DOHH2 (cell line): ENCODE data around the gene TSTD1.

ENCODE experiments used
- H3F3A ChIP-seq: fragments of 200-600 bp; sonication (generic), shearing (Covaris generic); 2 replicates; pipeline ENCODE4 v1.6.0; 2016; ENCODE audit warnings: antibody characterized with exemption, mild to moderate bottlenecking; ENCODE audit not compliant: control insufficient read depth, insufficient read depth
- H3K27ac ChIP-seq: fragments of 200-600 bp; sonication (generic); 2 replicates; pipeline ENCODE4 v1.5.1; 2014; ENCODE audit warnings: low read depth, mild to moderate bottlenecking, low read length, moderate library complexity
- H3K27me3 ChIP-seq: fragments of 200-600 bp; sonication (generic); 2 replicates; pipeline ENCODE4 v1.6.1; 2014; ENCODE audit warnings: mild to moderate bottlenecking, low read length, mixed read lengths; ENCODE audit not compliant: control insufficient read depth
- H3K36me3 ChIP-seq: fragments of 200-600 bp; sonication (generic); 2 replicates; pipeline ENCODE4 v1.6.1; 2014; ENCODE audit warnings: mild to moderate bottlenecking, low read length, moderate library complexity, mixed read lengths; ENCODE audit not compliant: control insufficient read depth
- H3K4me1 ChIP-seq: fragments of 200-600 bp; sonication (generic); 2 replicates; pipeline ENCODE4 v1.6.1; 2014; ENCODE audit warnings: mild to moderate bottlenecking, low read length, mixed read lengths; ENCODE audit not compliant: control insufficient read depth
- H3K4me2 ChIP-seq: fragments of 200-600 bp; sonication (generic); 2 replicates; pipeline ENCODE4 v1.6.0; 2014; ENCODE audit warnings: mild to moderate bottlenecking, low read length, moderate library complexity
- H3K4me3 ChIP-seq: fragments of 200-600 bp; sonication (generic); 2 replicates; pipeline ENCODE4 v1.5.1; 2014; ENCODE audit warnings: mild to moderate bottlenecking, low read length, mixed read lengths
- H3K79me2 ChIP-seq: fragments of 200-600 bp; sonication (generic); 2 replicates; pipeline ENCODE4 v1.6.1; 2014; ENCODE audit warnings: mild to moderate bottlenecking, low read length, mixed read lengths; ENCODE audit not compliant: control insufficient read depth
- H3K9me2 ChIP-seq: fragments of 200-600 bp; sonication (generic); replicated peaks from 2 replicates; pipeline ENCODE4 v1.6.1; 2014; ENCODE audit warnings: mild to moderate bottlenecking, low read length, mixed read lengths; ENCODE audit not compliant: control insufficient read depth
- H3K9me3 ChIP-seq: fragments of 200-600 bp; sonication (generic); 2 replicates; pipeline ENCODE4 v1.6.1; 2014; ENCODE audit warnings: antibody characterized with exemption, low read length, mixed read lengths; ENCODE audit not compliant: control insufficient read depth, insufficient read depth
- H4K20me1 ChIP-seq: fragments of 200-600 bp; sonication (generic); 2 replicates; pipeline ENCODE4 v1.6.0; 2014; ENCODE audit warnings: low read depth, mild to moderate bottlenecking, antibody characterized with exemption, low read length, moderate library complexity; ENCODE audit not compliant: control insufficient read depth, insufficient read depth
- EZH2phosphoT487 ChIP-seq: fragments of 200-600 bp; sonication (generic); IDR thresholded peaks from 2 replicates; pipeline ENCODE4 v1.6.1; 2017; ENCODE audit warnings: borderline replicate concordance, mild to moderate bottlenecking, antibody characterized with exemption, low read length, moderate library complexity, mixed read lengths
- TF ChIP-seq, protein P1 (sequence below): fragments of 200-600 bp; sonication (generic); IDR thresholded peaks from one replicate; pipeline ENCODE4 v1.5.1; 2014; ENCODE audit warnings: antibody characterized with exemption, mild to moderate bottlenecking, low read depth, low read length; ENCODE audit not compliant: poor library complexity, severe bottlenecking

The TSTD1 gene

GRCh38 chr1:161084597-161084988, 45.8 kb upstream of the TSTD1 start:
- no peaks in the 10 kb centered on the region; the same call in 1 of the 2 replicates for H3K27me3 ChIP-seq
- no peaks in the 10 kb centered on the region for H3K79me2 ChIP-seq
- H3F3A ChIP-seq = no peaks in the 10 kb centered on the region
- H3K4me1 ChIP-seq = no peaks in the 10 kb centered on the region
- H3K9me3 ChIP-seq = no peaks in the 10 kb centered on the region
- H3K4me3 ChIP-seq = no peak overlapping the region
- no peak for TF ChIP-seq EZH2phosphoT487
- TF ChIP-seq, protein P1, sequence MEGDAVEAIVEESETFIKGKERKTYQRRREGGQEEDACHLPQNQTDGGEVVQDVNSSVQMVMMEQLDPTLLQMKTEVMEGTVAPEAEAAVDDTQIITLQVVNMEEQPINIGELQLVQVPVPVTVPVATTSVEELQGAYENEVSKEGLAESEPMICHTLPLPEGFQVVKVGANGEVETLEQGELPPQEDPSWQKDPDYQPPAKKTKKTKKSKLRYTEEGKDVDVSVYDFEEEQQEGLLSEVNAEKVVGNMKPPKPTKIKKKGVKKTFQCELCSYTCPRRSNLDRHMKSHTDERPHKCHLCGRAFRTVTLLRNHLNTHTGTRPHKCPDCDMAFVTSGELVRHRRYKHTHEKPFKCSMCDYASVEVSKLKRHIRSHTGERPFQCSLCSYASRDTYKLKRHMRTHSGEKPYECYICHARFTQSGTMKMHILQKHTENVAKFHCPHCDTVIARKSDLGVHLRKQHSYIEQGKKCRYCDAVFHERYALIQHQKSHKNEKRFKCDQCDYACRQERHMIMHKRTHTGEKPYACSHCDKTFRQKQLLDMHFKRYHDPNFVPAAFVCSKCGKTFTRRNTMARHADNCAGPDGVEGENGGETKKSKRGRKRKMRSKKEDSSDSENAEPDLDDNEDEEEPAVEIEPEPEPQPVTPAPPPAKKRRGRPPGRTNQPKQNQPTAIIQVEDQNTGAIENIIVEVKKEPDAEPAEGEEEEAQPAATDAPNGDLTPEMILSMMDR = no peak
- H3K27ac ChIP-seq = no peak overlapping the region
- H3K9me2 ChIP-seq = no peaks in the 10 kb centered on the region
- H4K20me1 ChIP-seq = no peaks in the 10 kb centered on the region
- H3K4me2 ChIP-seq = no peak overlapping the region
- H3K36me3 ChIP-seq = no peaks in the 10 kb centered on the region

DNA sequence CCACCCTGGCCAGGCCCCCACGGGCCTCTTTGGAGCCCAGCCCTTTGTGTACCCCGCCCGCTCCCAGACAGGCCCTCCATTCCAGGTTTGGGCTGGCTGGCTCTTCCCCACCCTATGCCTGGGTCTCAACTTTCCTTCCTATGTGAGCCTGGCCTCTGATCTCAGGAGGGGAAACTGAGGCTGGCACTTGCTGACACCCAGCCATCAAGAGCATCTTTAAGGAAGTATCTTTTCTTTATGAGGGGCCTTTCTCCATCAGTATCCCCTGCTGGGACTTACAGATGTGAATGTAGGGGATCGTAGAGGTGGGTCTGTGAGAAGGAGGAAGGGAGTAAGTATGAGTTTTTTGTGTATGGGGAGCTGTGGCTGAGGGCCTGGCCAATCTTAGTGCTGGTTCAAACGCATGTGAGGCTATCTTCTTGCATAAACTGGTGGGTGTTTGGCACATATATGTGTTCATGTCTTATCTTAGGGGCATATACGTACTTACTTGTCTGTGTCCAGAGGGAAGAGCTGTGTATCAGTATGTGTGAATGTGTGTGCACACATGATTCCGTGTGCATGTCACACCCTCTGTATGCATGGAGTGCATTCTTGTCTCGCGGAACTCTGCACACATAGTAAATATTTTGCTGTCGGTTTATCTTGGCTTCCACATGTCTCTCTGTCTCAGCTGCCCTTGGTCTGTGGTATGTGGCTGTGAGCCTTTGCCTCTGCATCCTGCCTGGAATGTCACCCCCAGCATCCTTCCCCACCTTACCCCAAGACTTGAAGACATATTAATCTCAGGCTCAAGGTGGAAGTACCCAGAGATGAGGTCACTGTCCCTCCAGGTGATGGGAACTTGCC, 45.2 kb upstream of the TSTD1 start:
- H3K4me1 ChIP-seq = no peaks in the 10 kb centered on the region
- no peaks in the 10 kb centered on the region for H3K36me3 ChIP-seq
- no peaks in the 10 kb centered on the region for H3K9me2 ChIP-seq
- H3K27ac ChIP-seq = no peak overlapping the region
- H3F3A ChIP-seq = no peaks in the 10 kb centered on the region
- H3K27me3 ChIP-seq = no peaks in the 10 kb centered on the region; the same call in 1 of the 2 replicates
- H3K4me2 ChIP-seq = no peak overlapping the region
- no peak for TF ChIP-seq EZH2phosphoT487
- TF ChIP-seq, protein P1 = no peak
- no peaks in the 10 kb centered on the region for H3K79me2 ChIP-seq
- no peak overlapping the region for H3K4me3 ChIP-seq
- no peaks in the 10 kb centered on the region for H4K20me1 ChIP-seq
- H3K9me3 ChIP-seq = no peaks in the 10 kb centered on the region

DNA sequence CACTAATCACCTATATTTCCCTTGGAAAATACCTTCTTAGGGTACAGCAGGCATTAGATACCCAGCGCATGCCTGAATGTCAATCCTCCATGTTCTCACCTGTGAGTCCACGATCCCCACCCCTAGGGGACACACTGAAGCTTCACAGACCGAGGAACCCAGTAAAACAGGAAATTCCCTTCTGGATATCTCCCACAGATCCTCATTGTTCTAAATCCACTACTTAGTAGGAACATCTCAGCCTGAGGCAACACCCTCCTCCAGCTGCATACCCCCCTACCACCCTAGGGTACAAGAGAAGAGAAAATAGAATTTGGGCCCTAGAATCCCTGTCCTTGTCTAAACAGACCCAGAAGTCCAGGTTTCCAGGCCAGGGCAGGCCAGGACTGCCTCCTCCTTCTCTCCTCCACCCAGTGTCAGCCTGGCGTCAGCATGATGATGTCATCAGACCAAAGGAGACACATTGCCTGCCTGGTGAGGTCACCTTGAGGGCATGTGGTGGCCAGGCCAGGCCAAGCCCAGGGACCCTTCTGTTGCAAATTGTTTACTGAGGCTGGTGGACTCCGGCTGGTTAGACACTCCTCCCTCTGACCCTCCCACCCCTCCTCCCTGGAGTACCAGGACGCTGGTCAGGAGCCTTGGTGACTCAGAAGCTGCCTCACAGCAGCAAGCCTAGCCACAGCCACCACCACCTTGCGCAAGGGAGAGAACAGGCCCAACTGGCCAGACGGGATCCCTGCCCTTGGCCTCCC, 44.4 kb upstream of the TSTD1 start:
- Histone ChIP-seq H3K9me2 (no peaks in the 10 kb centered on the region), H3K79me2 (no peaks in the 10 kb centered on the region), H3F3A (no peaks in the 10 kb centered on the region), H3K4me3 (no peak overlapping the region), H3K4me2 (no peak overlapping the region), H3K27me3 (no peaks in the 10 kb centered on the region; the same call in 1 of the 2 replicates), H3K9me3 (no peaks in the 10 kb centered on the region), H4K20me1 (no peaks in the 10 kb centered on the region), H3K27ac (no peak overlapping the region), H3K4me1 (no peaks in the 10 kb centered on the region), H3K36me3 (no peaks in the 10 kb centered on the region)
- TF ChIP-seq EZH2phosphoT487 = no peak
- TF ChIP-seq, protein P1 = no peak
